CD14-positive monocyte (primary cell): Measurements from ENCODE around the gene PDE9A. TPM values are rescaled to one million over a fixed set of nuclear protein-coding genes. Genes with fewer than 3 reads are reported as not detected.

Experiments
- DNase-seq, 3 donors: peaks; one replicate each; pipeline ENCODE4 v3.0.0-alpha.2; 2011 to 2022
- H2AFZ ChIP-seq: 2 replicates; pipeline ENCODE4 v1.6.0; 2012; ENCODE audit warnings: mild to moderate bottlenecking, low read depth, low read length, inconsistent platforms; ENCODE audit not compliant: insufficient read depth, poor library complexity, severe bottlenecking
- H3K27ac ChIP-seq, 2 donors: 1 replicate in 1 of 2; 2 replicates in 1 of 2; pipeline ENCODE4 v1.5.1; 2012 to 2013; ENCODE audit warnings: low read length in 2 of 2, control low read depth in 1 of 2, inconsistent platforms in 1 of 2, low read depth in 1 of 2, mild to moderate bottlenecking in 1 of 2
- H3K27me3 ChIP-seq, 2 donors: one replicate each; pipeline versions ENCODE4 v1.6.0 to v1.6.1; 2011 to 2013; ENCODE audit warnings: low read length in 2 of 2; ENCODE audit not compliant: control insufficient read depth in 2 of 2, insufficient read depth in 2 of 2
- H3K36me3 ChIP-seq, 2 donors: replicated peaks in 1 of 2; 1 replicate in 1 of 2; 2 replicates in 1 of 2; pipeline versions ENCODE4 v1.5.1 to v1.6.1; 2012 to 2013; ENCODE audit warnings: low read length in 2 of 2, control low read depth in 1 of 2, inconsistent platforms in 1 of 2, mild to moderate bottlenecking in 1 of 2; ENCODE audit not compliant: insufficient read depth in 2 of 2, control insufficient read depth in 1 of 2
- H3K4me1 ChIP-seq, 2 donors: 1 replicate in 1 of 2; 2 replicates in 1 of 2; pipeline versions ENCODE4 v1.5.1 to v1.6.1; 2012 to 2013; ENCODE audit warnings: low read length in 2 of 2, control low read depth in 1 of 2, inconsistent platforms in 1 of 2, mild to moderate bottlenecking in 1 of 2, moderate library complexity in 1 of 2; ENCODE audit not compliant: insufficient read depth in 2 of 2, control insufficient read depth in 1 of 2
- H3K4me2 ChIP-seq: replicated peaks from 2 replicates; pipeline ENCODE3; 2012; ENCODE audit warnings: low read length, moderate library complexity, mild to moderate bottlenecking; ENCODE audit not compliant: poor library complexity, severe bottlenecking; ENCODE audit errors: extremely low read depth
- H3K4me3 ChIP-seq, 3 experiments: fragments of 200-600 bp in 1 of 3; sonication (generic) in 1 of 3; replicated peaks in 1 of 3; 1 replicate in 2 of 3; 2 replicates in 1 of 3; pipeline ENCODE4 v1.5.1; 2011 to 2013; ENCODE audit warnings: low read length in 3 of 3, mild to moderate bottlenecking in 3 of 3, control low read depth in 2 of 3, low read depth in 2 of 3, inconsistent platforms in 1 of 3, moderate library complexity in 1 of 3
- H3K79me2 ChIP-seq: 2 replicates; pipeline ENCODE4 v1.6.0; 2012; ENCODE audit warnings: mild to moderate bottlenecking, control low read depth, inconsistent platforms, low read length, moderate library complexity; ENCODE audit not compliant: insufficient read depth
- H3K9ac ChIP-seq: 2 replicates; pipeline ENCODE4 v1.6.0; 2017; ENCODE audit warnings: low read length, mild to moderate bottlenecking; ENCODE audit not compliant: insufficient read depth, poor library complexity, severe bottlenecking
- H3K9me3 ChIP-seq, 2 donors: replicated peaks in 1 of 2; 1 replicate in 1 of 2; 2 replicates in 1 of 2; pipeline versions ENCODE4 v1.5.1 to v1.6.1; 2012 to 2013; ENCODE audit warnings: low read length in 2 of 2, control low read depth in 1 of 2; ENCODE audit not compliant: control insufficient read depth in 1 of 2, insufficient read depth in 1 of 2
- H4K20me1 ChIP-seq: 2 replicates; pipeline ENCODE4 v1.6.0; 2012; ENCODE audit warnings: mild to moderate bottlenecking, low read length, control low read depth, moderate library complexity; ENCODE audit not compliant: insufficient read depth
- H3K27ac Mint-ChIP-seq, 7 donors: one replicate each; pipeline ENCODE4 v1.8.0; 2020; ENCODE audit warnings: mild to moderate bottlenecking in 7 of 7, mixed read lengths in 7 of 7, moderate library complexity in 6 of 7, inconsistent platforms in 2 of 7
- H3K27me3 Mint-ChIP-seq, 3 donors: one replicate each; pipeline ENCODE4 v1.8.0; 2021 to 2022; ENCODE audit warnings: low read depth in 3 of 3, mild to moderate bottlenecking in 3 of 3, mixed read lengths in 3 of 3, moderate library complexity in 3 of 3, inconsistent platforms in 1 of 3
- H3K36me3 Mint-ChIP-seq, 2 donors: one replicate each; pipeline ENCODE4 v1.8.0; 2020; ENCODE audit warnings: mixed read lengths in 2 of 2, inconsistent platforms in 1 of 2, mild to moderate bottlenecking in 1 of 2
- H3K4me1 Mint-ChIP-seq: one replicate; pipeline ENCODE4 v1.8.0; 2020; ENCODE audit warnings: mild to moderate bottlenecking, mixed read lengths
- H3K4me3 Mint-ChIP-seq, 2 donors: one replicate each; pipeline ENCODE4 v1.8.0; 2020; ENCODE audit warnings: mild to moderate bottlenecking in 2 of 2, mixed read lengths in 2 of 2, moderate library complexity in 1 of 2
- H3K9me3 Mint-ChIP-seq, 7 donors: one replicate each; pipeline ENCODE4 v1.8.0; 2020 to 2022; ENCODE audit warnings: mixed read lengths in 7 of 7, mild to moderate bottlenecking in 6 of 7, moderate library complexity in 6 of 7, inconsistent platforms in 2 of 7
- WGBS: methylation state at CpG from one replicate; pipeline ENCODE4 v1.1.5; 2013; ENCODE audit warnings: missing lambda C conversion rate; ENCODE audit not compliant: insufficient coverage; 5-methylcytosine and 5-hydroxymethylcytosine counted together
- intact Hi-C, 2 donors: fragments of 100-400 bp; cut with micrococcal nuclease; formaldehyde crosslinking; loops; one replicate each; pipeline versions ENCODE4 v1.15.0 to v1.15.1; 2023
- polyA plus RNA-seq, 3 donors: library from polyadenylated mRNA; depleted of rRNA in 1 of 3; unstranded in 2 of 3; stranded (reverse) in 1 of 3; fragments of 300-500 nt in 2 of 3; fragments of >200 nt in 1 of 3; fragmentation: Illumina TruSeq in 2 of 3; gene quantifications; 1 replicate in 2 of 3; 2 replicates in 1 of 3; pipeline ENCODE4 v1.2.3, GENCODE V29; 2012 to 2021
- TF ChIP-seq, protein P1 (sequence below): fragments of 200-600 bp; IDR thresholded peaks from one replicate; pipeline ENCODE4 v1.8.0; 2022; ENCODE audit warnings: antibody characterized with exemption, mild to moderate bottlenecking

Gene PDE9A
- polyA plus RNA-seq, 3 donors = 0.05 to 0.52 TPM; not detected in 1

DNA sequence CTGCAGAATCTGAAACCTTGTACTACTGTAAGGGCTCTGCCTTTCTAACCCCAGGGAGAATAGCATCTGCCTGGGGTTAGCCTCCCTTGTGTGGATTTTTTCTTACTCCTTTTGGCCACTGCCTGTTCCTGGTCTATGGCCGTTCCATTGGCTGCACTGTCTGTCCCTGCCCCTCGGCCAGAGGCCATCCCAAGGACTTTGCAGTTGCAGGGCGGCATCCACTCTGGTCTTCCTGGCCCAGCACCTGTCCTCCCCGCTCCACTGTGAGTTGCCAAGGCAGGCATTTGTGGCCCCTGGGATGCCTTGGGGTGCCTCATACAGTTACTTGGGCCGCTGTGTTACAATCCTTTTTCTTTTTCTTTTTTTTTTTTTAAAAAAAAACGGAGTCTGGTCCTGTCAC, 45.8 kb downstream of the PDE9A start:
- no peak overlapping the region for H3K9ac ChIP-seq
- H3K27me3 Mint-ChIP-seq = peaks cover 2 to 3% (median 3%) of the 10 kb centered on the region in 3 donors
- H2AFZ ChIP-seq = no peak overlapping the region
- H3K4me2 ChIP-seq = no peak overlapping the region
- H4K20me1 ChIP-seq = no peaks in the 10 kb centered on the region
- H3K4me3 ChIP-seq = no peak overlapping the region
- no peaks in the 10 kb centered on the region for H3K79me2 ChIP-seq
- no peaks in the 10 kb centered on the region for H3K27me3 ChIP-seq
- H3K4me3 Mint-ChIP-seq = no peak overlapping the region
- no peak overlapping the region for H3K27ac ChIP-seq
- TF ChIP-seq, protein P1, sequence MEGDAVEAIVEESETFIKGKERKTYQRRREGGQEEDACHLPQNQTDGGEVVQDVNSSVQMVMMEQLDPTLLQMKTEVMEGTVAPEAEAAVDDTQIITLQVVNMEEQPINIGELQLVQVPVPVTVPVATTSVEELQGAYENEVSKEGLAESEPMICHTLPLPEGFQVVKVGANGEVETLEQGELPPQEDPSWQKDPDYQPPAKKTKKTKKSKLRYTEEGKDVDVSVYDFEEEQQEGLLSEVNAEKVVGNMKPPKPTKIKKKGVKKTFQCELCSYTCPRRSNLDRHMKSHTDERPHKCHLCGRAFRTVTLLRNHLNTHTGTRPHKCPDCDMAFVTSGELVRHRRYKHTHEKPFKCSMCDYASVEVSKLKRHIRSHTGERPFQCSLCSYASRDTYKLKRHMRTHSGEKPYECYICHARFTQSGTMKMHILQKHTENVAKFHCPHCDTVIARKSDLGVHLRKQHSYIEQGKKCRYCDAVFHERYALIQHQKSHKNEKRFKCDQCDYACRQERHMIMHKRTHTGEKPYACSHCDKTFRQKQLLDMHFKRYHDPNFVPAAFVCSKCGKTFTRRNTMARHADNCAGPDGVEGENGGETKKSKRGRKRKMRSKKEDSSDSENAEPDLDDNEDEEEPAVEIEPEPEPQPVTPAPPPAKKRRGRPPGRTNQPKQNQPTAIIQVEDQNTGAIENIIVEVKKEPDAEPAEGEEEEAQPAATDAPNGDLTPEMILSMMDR = no peak
- H3K9me3 ChIP-seq = peaks cover 0 to 5% of the 10 kb centered on the region in 2 donors
- intact Hi-C loops = no loop called here
- H3K9me3 Mint-ChIP-seq = peaks cover 3 to 14% (median 10%) of the 10 kb centered on the region in 7 donors
- H3K27ac Mint-ChIP-seq = no peak overlapping the region
- H3K4me1 ChIP-seq = no peaks in the 10 kb centered on the region
- H3K4me1 Mint-ChIP-seq = no peaks in the 10 kb centered on the region
- 96% methylated on average over 4 of the region's 6 CpGs for WGBS
- H3K36me3 Mint-ChIP-seq = no peaks in the 10 kb centered on the region
- no peak for DNase-seq
- no peaks in the 10 kb centered on the region for H3K36me3 ChIP-seq

DNA sequence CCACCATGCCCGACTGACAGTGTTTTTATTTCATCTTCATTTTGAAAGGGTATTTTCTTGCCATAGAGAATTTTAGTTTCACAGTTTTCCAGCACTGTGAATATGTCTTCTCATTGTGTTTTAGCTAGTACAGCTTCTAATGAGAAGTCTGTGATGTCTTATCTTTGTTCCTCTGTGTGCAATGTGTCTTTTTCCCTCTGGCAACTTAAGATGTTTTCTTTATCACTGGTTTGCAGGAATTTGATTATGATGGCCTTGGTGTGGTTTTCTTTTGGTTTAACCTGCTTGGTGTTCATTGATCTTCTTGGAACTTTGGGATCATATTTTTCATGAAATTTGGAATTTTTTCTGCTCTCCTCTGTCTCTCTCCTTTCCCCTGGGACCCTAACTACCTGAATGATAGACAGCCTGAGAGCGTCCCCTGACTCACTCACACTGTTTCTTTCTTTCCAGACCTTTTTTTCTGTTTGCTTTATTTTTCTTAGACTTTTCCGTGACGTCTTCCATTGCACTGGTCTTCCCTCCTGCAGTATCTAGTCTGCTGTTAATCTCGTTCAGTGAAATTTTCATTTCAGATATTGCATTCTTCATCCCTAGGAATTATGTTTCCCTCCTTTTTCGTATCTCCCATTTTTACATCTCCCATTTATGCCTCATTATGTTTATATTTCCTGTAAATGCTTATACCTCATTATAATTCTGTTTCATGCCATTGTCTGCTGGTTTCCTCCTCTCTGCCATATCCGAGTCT, 48.5 kb downstream of the PDE9A start:
- H3K4me2 ChIP-seq = no peak overlapping the region
- no peaks in the 10 kb centered on the region for H3K4me1 ChIP-seq
- H3K27me3 ChIP-seq = no peaks in the 10 kb centered on the region
- peaks cover 3 to 4% (median 3%) of the 10 kb centered on the region in 3 donors for H3K27me3 Mint-ChIP-seq
- no peaks in the 10 kb centered on the region for H3K36me3 ChIP-seq
- no peaks in the 10 kb centered on the region for H3K79me2 ChIP-seq
- intact Hi-C loops = no loop called here
- peaks cover 0 to 5% of the 10 kb centered on the region in 2 donors for H3K9me3 ChIP-seq
- no peak overlapping the region for H3K27ac ChIP-seq
- no peak overlapping the region for H3K4me3 ChIP-seq
- TF ChIP-seq, protein P1 = no peak
- DNase-seq = no peak
- H3K9ac ChIP-seq = no peak overlapping the region
- H3K4me3 Mint-ChIP-seq = no peak overlapping the region
- no peaks in the 10 kb centered on the region for H3K36me3 Mint-ChIP-seq
- H4K20me1 ChIP-seq = no peaks in the 10 kb centered on the region
- peaks cover 3 to 14% (median 10%) of the 10 kb centered on the region in 7 donors for H3K9me3 Mint-ChIP-seq
- H3K4me1 Mint-ChIP-seq = no peaks in the 10 kb centered on the region
- no peak overlapping the region for H3K27ac Mint-ChIP-seq
- H2AFZ ChIP-seq = no peak overlapping the region
- WGBS = 92% methylated on average over 4 of the region's 7 CpGs
